Astrocyte (in vitro differentiated cells and primary cell): ENCODE measurements around the gene COL18A1. TPM values are rescaled to one million over a fixed set of nuclear protein-coding genes. Genes with fewer than 3 reads are reported as not detected.

Source experiments
- DNase-seq: peaks from one replicate; pipeline ENCODE4 v3.0.0-alpha.2; 2010; ENCODE audit warnings: low read depth
- FAIRE-seq: peaks from 2 replicates; lab custom pipeline; 2011; peaks lifted over from hg19 to GRCh38; lab: Jason Lieb, UNC
- H2AFZ ChIP-seq: 2 replicates; pipeline ENCODE4 v1.6.0; 2012; ENCODE audit warnings: low read depth, low read length, inconsistent platforms
- H3K27ac ChIP-seq: 2 replicates; pipeline ENCODE4 v1.5.1; 2011; ENCODE audit warnings: low read depth, low read length, inconsistent platforms
- H3K27me3 ChIP-seq: 2 replicates; pipeline ENCODE4 v1.6.0; 2011; ENCODE audit warnings: low read length, inconsistent platforms; ENCODE audit not compliant: insufficient read depth
- H3K36me3 ChIP-seq: 2 replicates; pipeline ENCODE4 v1.5.1; 2011; ENCODE audit warnings: low read length, inconsistent platforms; ENCODE audit not compliant: insufficient read depth
- H3K4me1 ChIP-seq: 2 replicates; pipeline ENCODE4 v1.5.1; 2011; ENCODE audit warnings: low read length, inconsistent platforms; ENCODE audit not compliant: insufficient read depth
- H3K4me2 ChIP-seq: 2 replicates; pipeline ENCODE4 v1.6.0; 2012; ENCODE audit warnings: low read length, inconsistent platforms
- H3K4me3 ChIP-seq: 2 replicates; pipeline ENCODE4 v1.5.1; 2011; ENCODE audit warnings: low read depth, mild to moderate bottlenecking, low read length, inconsistent platforms; ENCODE audit not compliant: insufficient read depth
- H3K79me2 ChIP-seq: 2 replicates; pipeline ENCODE4 v1.6.0; 2012; ENCODE audit warnings: mild to moderate bottlenecking, low read length, inconsistent platforms; ENCODE audit not compliant: insufficient read depth
- H3K9ac ChIP-seq: 2 replicates; pipeline ENCODE4 v1.6.0; 2012; ENCODE audit warnings: mild to moderate bottlenecking, low read length, inconsistent platforms
- H3K9me3 ChIP-seq: 2 replicates; pipeline ENCODE4 v1.5.1; 2012; ENCODE audit warnings: low read depth, mild to moderate bottlenecking, low read length, inconsistent platforms; ENCODE audit not compliant: insufficient read depth
- H4K20me1 ChIP-seq: 2 replicates; pipeline ENCODE4 v1.6.0; 2012; ENCODE audit warnings: low read length, inconsistent platforms; ENCODE audit not compliant: insufficient read depth
- H3K27ac Mint-ChIP-seq: one replicate; pipeline ENCODE4 v1.8.0; 2021; ENCODE audit warnings: mild to moderate bottlenecking, mixed read lengths; ENCODE audit not compliant: unreplicated experiment
- H3K27me3 Mint-ChIP-seq: one replicate; pipeline ENCODE4 v1.8.0; 2021; ENCODE audit warnings: low read depth, mixed read lengths; ENCODE audit not compliant: unreplicated experiment
- H3K36me3 Mint-ChIP-seq: one replicate; pipeline ENCODE4 v1.8.0; 2021; ENCODE audit warnings: low read depth, mixed read lengths; ENCODE audit not compliant: unreplicated experiment
- H3K4me1 Mint-ChIP-seq: one replicate; pipeline ENCODE4 v1.8.0; 2021; ENCODE audit warnings: low read depth, mixed read lengths; ENCODE audit not compliant: unreplicated experiment
- H3K4me3 Mint-ChIP-seq: one replicate; pipeline ENCODE4 v1.8.0; 2021; ENCODE audit warnings: mild to moderate bottlenecking, moderate library complexity, mixed read lengths; ENCODE audit not compliant: unreplicated experiment
- H3K9me3 Mint-ChIP-seq: one replicate; pipeline ENCODE4 v1.8.0; 2021; ENCODE audit warnings: mild to moderate bottlenecking, mixed read lengths; ENCODE audit not compliant: unreplicated experiment
- EZH2 ChIP-seq: IDR thresholded peaks from 2 replicates; pipeline ENCODE4 v1.6.1; 2012; ENCODE audit warnings: mild to moderate bottlenecking, low read length, inconsistent platforms; ENCODE audit not compliant: insufficient read depth
- total RNA-seq: library from RNA; stranded (reverse); gene quantifications from 2 replicates; pipeline ENCODE4 v1.2.1, GENCODE V29; 2021
- TF ChIP-seq, protein P1 (sequence below): IDR thresholded peaks from 2 replicates; pipeline ENCODE4 v1.5.1; 2011; ENCODE audit warnings: low read depth, mild to moderate bottlenecking, inconsistent platforms, low read length, moderate library complexity; ENCODE audit not compliant: insufficient read depth

COL18A1 gene
- total RNA-seq, 1 donor from 2014 or later, result 616 TPM

GRCh38 chr21:45393021-45393420 is 11.9 kb upstream of the COL18A1 start:
- Histone ChIP-seq H2AFZ (no peak overlapping the region), H3K27ac (no peak overlapping the region), H3K27me3 (peaks cover 9% of the 10 kb centered on the region), H3K4me2 (no peak overlapping the region), H3K4me1 (no peaks in the 10 kb centered on the region), H4K20me1 (no peaks in the 10 kb centered on the region), H3K9ac (no peak overlapping the region), H3K36me3 (no peaks in the 10 kb centered on the region), H3K4me3 (no peak overlapping the region), H3K9me3 (no peaks in the 10 kb centered on the region), H3K79me2 (no peaks in the 10 kb centered on the region)
- TF ChIP-seq EZH2, result no peak
- TF ChIP-seq, protein P1, sequence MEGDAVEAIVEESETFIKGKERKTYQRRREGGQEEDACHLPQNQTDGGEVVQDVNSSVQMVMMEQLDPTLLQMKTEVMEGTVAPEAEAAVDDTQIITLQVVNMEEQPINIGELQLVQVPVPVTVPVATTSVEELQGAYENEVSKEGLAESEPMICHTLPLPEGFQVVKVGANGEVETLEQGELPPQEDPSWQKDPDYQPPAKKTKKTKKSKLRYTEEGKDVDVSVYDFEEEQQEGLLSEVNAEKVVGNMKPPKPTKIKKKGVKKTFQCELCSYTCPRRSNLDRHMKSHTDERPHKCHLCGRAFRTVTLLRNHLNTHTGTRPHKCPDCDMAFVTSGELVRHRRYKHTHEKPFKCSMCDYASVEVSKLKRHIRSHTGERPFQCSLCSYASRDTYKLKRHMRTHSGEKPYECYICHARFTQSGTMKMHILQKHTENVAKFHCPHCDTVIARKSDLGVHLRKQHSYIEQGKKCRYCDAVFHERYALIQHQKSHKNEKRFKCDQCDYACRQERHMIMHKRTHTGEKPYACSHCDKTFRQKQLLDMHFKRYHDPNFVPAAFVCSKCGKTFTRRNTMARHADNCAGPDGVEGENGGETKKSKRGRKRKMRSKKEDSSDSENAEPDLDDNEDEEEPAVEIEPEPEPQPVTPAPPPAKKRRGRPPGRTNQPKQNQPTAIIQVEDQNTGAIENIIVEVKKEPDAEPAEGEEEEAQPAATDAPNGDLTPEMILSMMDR, result no peak
- no peaks in the 10 kb centered on the region for H3K4me1 Mint-ChIP-seq
- peaks cover 2% of the 10 kb centered on the region for H3K9me3 Mint-ChIP-seq
- H3K27me3 Mint-ChIP-seq, result peaks cover 26% of the 10 kb centered on the region
- H3K27ac Mint-ChIP-seq, result no peak overlapping the region
- no peak overlapping the region for H3K4me3 Mint-ChIP-seq
- FAIRE-seq (no peak), DNase-seq (no peak)
- no peaks in the 10 kb centered on the region for H3K36me3 Mint-ChIP-seq

GRCh38 chr21:45393833-45394638 is 10.9 kb upstream of the COL18A1 start:
- Mint-ChIP-seq H3K9me3 (peaks cover 2% of the 10 kb centered on the region), H3K27ac (no peak overlapping the region), H3K4me1 (no peaks in the 10 kb centered on the region), H3K27me3 (peaks cover 26% of the 10 kb centered on the region), H3K4me3 (no peak overlapping the region), H3K36me3 (no peaks in the 10 kb centered on the region)
- Histone ChIP-seq H3K36me3 (no peaks in the 10 kb centered on the region), H3K4me2 (no peak overlapping the region), H3K27ac (no peak overlapping the region), H3K9ac (no peak overlapping the region), H4K20me1 (no peaks in the 10 kb centered on the region), H3K4me3 (no peak overlapping the region), H3K4me1 (no peaks in the 10 kb centered on the region), H3K79me2 (no peaks in the 10 kb centered on the region), H3K27me3 (peaks cover 9% of the 10 kb centered on the region), H2AFZ (no peak overlapping the region), H3K9me3 (no peaks in the 10 kb centered on the region)
- DNase-seq (no peak), FAIRE-seq (no peak)
- TF ChIP-seq, protein P1, result no peak
- TF ChIP-seq EZH2, result no peak

- no peak for DNase-seq
- Histone ChIP-seq H3K9me3 (no peaks in the 10 kb centered on the region), H2AFZ (no peak overlapping the region), H3K79me2 (no peaks in the 10 kb centered on the region), H3K4me3 (no peak overlapping the region), H3K9ac (no peak overlapping the region), H3K27me3 (peaks cover 9% of the 10 kb centered on the region), H3K36me3 (no peaks in the 10 kb centered on the region), H4K20me1 (no peaks in the 10 kb centered on the region), H3K27ac (no peak overlapping the region), H3K4me1 (no peaks in the 10 kb centered on the region), H3K4me2 (no peak overlapping the region)
- no peaks in the 10 kb centered on the region for H3K4me1 Mint-ChIP-seq
- no peak overlapping the region for H3K4me3 Mint-ChIP-seq
- peaks cover 6% of the 10 kb centered on the region for H3K9me3 Mint-ChIP-seq
- H3K36me3 Mint-ChIP-seq, result no peaks in the 10 kb centered on the region
- no peak for TF ChIP-seq EZH2
- TF ChIP-seq, protein P1, result no peak
- H3K27ac Mint-ChIP-seq, result no peak overlapping the region
- H3K27me3 Mint-ChIP-seq, result peaks cover 20% of the 10 kb centered on the region
- FAIRE-seq, result no peak
Observed at GRCh38 chr21:45396620-45396995, 8.4 kb upstream of the COL18A1 start.
